Measurements from ENCODE around the gene SLC6A12. TPM values are rescaled to one million over a fixed set of nuclear protein-coding genes. Genes with fewer than 3 reads are reported as not detected.

SLC6A12 gene
- total and polyA plus RNA-seq, 2 donors (not counting 3 experiments of a cell fraction or from before 2014, with no cell fraction given): not detected

GRCh38 chr12:153080-153746 is 60.7 kb downstream of the SLC6A12 start:
- no peaks in the 10 kb centered on the region for H3K36me3 ChIP-seq (ENCODE audit: control insufficient read depth in 2 of 2, extremely low read depth in 1 of 2, insufficient read depth in 2 of 2, low read length in 2 of 2)
- intact Hi-C loops (cut with micrococcal nuclease) (no loop called here), dilution Hi-C loops (cut with MboI; ENCODE audit: extremely low pct_ligation_motif_present, low sequenced_read_pairs) (no loop called here)
- ChIA-PET CTCF (interaction anchor here (0.9 to 1.7 kb wide), 4 partner anchors 8 to 50 kb away, joined by 3 to 4 read pairs (median 4); no protein-coding TSS in a partner anchor), POLR2A (no interaction called here)
- H3K4me1 ChIP-seq (ENCODE audit: control insufficient read depth, extremely low read depth, insufficient read depth, low read length): no peaks in the 10 kb centered on the region
- no peaks in the 10 kb centered on the region for H3K9me3 ChIP-seq (replicated peaks; ENCODE audit: control insufficient read depth, insufficient read depth, low read length)
- FAIRE-seq: peak; percentile 42
- H3K27me3 ChIP-seq (ENCODE audit: control insufficient read depth in 2 of 2, insufficient read depth in 2 of 2, low read length in 2 of 2): no peaks in the 10 kb centered on the region
- DNase-seq (ENCODE audit: low read depth, low spot score): peak; percentile 29
- H3K4me2 ChIP-seq (ENCODE audit: insufficient read depth, low read length): no peak overlapping the region
- no peaks in the 10 kb centered on the region for H3K79me2 ChIP-seq (ENCODE audit: control insufficient read depth, insufficient read depth, low read length)
- no peak overlapping the region for H3K4me3 ChIP-seq (replicated peaks in 1 of 3; ENCODE audit: insufficient read depth in 1 of 3, low read depth in 1 of 3, low read length in 3 of 3)
- no peaks in the 10 kb centered on the region for H3K9me1 ChIP-seq (replicated peaks; ENCODE audit: control insufficient read depth, extremely low read depth, insufficient read depth, low read length)
- no peak overlapping the region for H3K27ac ChIP-seq (ENCODE audit: insufficient read depth, low read depth, low read length)
- H2AFZ ChIP-seq (ENCODE audit: low read depth, low read length): no peak overlapping the region
- H3K9ac ChIP-seq (replicated peaks; ENCODE audit: extremely low read depth, insufficient read depth, low read length): no peak overlapping the region
- no peaks in the 10 kb centered on the region for H4K20me1 ChIP-seq (replicated peaks; ENCODE audit: control insufficient read depth, extremely low read depth, insufficient read depth, low read length)
- no TSS peak for BruUV-seq (replicated peaks)
- TF ChIP-seq JUN (IDR thresholded peaks at IDR 0.05; ENCODE audit: borderline replicate concordance, insufficient read depth, insufficient read length, low read depth): no peak
- TF ChIP-seq, protein P1, sequence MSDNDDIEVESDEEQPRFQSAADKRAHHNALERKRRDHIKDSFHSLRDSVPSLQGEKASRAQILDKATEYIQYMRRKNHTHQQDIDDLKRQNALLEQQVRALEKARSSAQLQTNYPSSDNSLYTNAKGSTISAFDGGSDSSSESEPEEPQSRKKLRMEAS (IDR thresholded peaks at IDR 0.05; ENCODE audit: insufficient read depth, insufficient read length): no peak
- TF ChIP-seq, protein P2, sequence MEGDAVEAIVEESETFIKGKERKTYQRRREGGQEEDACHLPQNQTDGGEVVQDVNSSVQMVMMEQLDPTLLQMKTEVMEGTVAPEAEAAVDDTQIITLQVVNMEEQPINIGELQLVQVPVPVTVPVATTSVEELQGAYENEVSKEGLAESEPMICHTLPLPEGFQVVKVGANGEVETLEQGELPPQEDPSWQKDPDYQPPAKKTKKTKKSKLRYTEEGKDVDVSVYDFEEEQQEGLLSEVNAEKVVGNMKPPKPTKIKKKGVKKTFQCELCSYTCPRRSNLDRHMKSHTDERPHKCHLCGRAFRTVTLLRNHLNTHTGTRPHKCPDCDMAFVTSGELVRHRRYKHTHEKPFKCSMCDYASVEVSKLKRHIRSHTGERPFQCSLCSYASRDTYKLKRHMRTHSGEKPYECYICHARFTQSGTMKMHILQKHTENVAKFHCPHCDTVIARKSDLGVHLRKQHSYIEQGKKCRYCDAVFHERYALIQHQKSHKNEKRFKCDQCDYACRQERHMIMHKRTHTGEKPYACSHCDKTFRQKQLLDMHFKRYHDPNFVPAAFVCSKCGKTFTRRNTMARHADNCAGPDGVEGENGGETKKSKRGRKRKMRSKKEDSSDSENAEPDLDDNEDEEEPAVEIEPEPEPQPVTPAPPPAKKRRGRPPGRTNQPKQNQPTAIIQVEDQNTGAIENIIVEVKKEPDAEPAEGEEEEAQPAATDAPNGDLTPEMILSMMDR (IDR thresholded peaks at IDR 0.05; ENCODE audit: extremely low read depth in 1 of 2, insufficient read depth in 1 of 2, low read depth in 1 of 2, low read length in 2 of 2): peak; percentile 49 to 87
- TF ChIP-seq POLR2A (IDR thresholded peaks at IDR 0.05; ENCODE audit: low read depth, low read length): no peak

DNA sequence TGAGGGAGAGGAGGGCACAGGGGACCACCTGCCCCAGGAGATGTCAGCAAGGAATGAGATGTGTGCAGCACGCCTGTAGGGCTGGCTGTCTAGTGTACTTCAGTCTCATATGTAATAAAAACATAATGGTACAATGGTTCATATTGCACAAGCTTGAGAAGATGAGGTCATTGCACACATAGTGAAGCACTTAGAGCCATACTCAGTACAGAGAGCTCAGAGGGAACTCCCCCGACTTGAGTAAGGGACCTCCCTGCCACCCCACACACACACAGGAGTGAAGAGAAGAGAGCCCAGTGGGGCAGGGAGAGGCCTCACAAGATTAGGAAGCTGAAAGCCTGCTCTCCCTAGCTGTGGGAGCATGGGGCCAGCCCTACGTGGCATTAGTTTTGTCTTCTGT is 61.5 kb downstream of the SLC6A12 start:
- no peak for FAIRE-seq
- no peaks in the 10 kb centered on the region for H3K27me3 ChIP-seq (ENCODE audit: control insufficient read depth in 2 of 2, insufficient read depth in 2 of 2, low read length in 2 of 2)

More for the DNA sequence above, 61.5 kb downstream of the SLC6A12 start:
- Histone ChIP-seq H3K4me2 (ENCODE audit: insufficient read depth, low read length) (no peak overlapping the region), H4K20me1 (replicated peaks; ENCODE audit: control insufficient read depth, extremely low read depth, insufficient read depth, low read length) (no peaks in the 10 kb centered on the region), H3K79me2 (ENCODE audit: control insufficient read depth, insufficient read depth, low read length) (no peaks in the 10 kb centered on the region), H3K9me3 (replicated peaks; ENCODE audit: control insufficient read depth, insufficient read depth, low read length) (no peaks in the 10 kb centered on the region), H3K27ac (ENCODE audit: insufficient read depth, low read depth, low read length) (no peak overlapping the region), H3K9ac (replicated peaks; ENCODE audit: extremely low read depth, insufficient read depth, low read length) (no peak overlapping the region), H3K4me1 (ENCODE audit: control insufficient read depth, extremely low read depth, insufficient read depth, low read length) (no peaks in the 10 kb centered on the region), H3K4me3 (replicated peaks in 1 of 3; ENCODE audit: insufficient read depth in 1 of 3, low read depth in 1 of 3, low read length in 3 of 3) (no peak overlapping the region), H3K9me1 (replicated peaks; ENCODE audit: control insufficient read depth, extremely low read depth, insufficient read depth, low read length) (no peaks in the 10 kb centered on the region), H3K36me3 (ENCODE audit: control insufficient read depth in 2 of 2, extremely low read depth in 1 of 2, insufficient read depth in 2 of 2, low read length in 2 of 2) (no peaks in the 10 kb centered on the region), H2AFZ (ENCODE audit: low read depth, low read length) (no peak overlapping the region)
- TF ChIP-seq EZH2 (IDR thresholded peaks at IDR 0.05; ENCODE audit: borderline replicate concordance, low read depth, low read length, severe bottlenecking) (no peak), GATA2 (IDR thresholded peaks at IDR 0.05; ENCODE audit: insufficient read depth, insufficient read length, low read depth, low read length) (no peak), POLR2AphosphoS5 (IDR thresholded peaks at IDR 0.05; ENCODE audit: insufficient read depth, low read depth, low read length) (no peak), MYC (IDR thresholded peaks at IDR 0.05; ENCODE audit: low read depth, low read length) (no peak), POLR2A (IDR thresholded peaks at IDR 0.05; ENCODE audit: low read depth, low read length) (no peak), JUN (IDR thresholded peaks at IDR 0.05; ENCODE audit: borderline replicate concordance, insufficient read depth, insufficient read length, low read depth) (no peak), FOS (IDR thresholded peaks at IDR 0.05; ENCODE audit: borderline replicate concordance, insufficient read depth, low read length) (no peak)
- TF ChIP-seq, protein P2 (IDR thresholded peaks at IDR 0.05; ENCODE audit: extremely low read depth in 1 of 2, insufficient read depth in 1 of 2, low read depth in 1 of 2, low read length in 2 of 2): no peak
- TF ChIP-seq, protein P1 (IDR thresholded peaks at IDR 0.05; ENCODE audit: insufficient read depth, insufficient read length): no peak
- no peak for DNase-seq (ENCODE audit: low read depth, low spot score)
- BruUV-seq (replicated peaks): no TSS peak
- dilution Hi-C loops (cut with MboI; ENCODE audit: extremely low pct_ligation_motif_present, low sequenced_read_pairs) (no loop called here), intact Hi-C loops (cut with micrococcal nuclease) (no loop called here)
- ChIA-PET POLR2A (no interaction called here), CTCF (interaction anchor here (1.0 to 1.7 kb wide), 3 partner anchors 12 to 50 kb away, joined by 3 to 4 read pairs (median 4); no protein-coding TSS in a partner anchor)

Data from endothelial cell of umbilical vein (primary cell).